Bone marrow (tissue), 2 donors: ENCODE measurements around the gene SPATC1L.
"Not testable (repeated sequence)": the region's sequence is repeated elsewhere in the genome, so short reads cannot be mapped to it uniquely, and the experiment has no call there.

ENCODE experiments used
- DNase-seq, 2 donors: peaks; one replicate each; lab custom pipeline; 2025; lab: John Stamatoyannopoulos, UW

Gene SPATC1L

GRCh38 chr21:46200877-46201803, 16.9 kb upstream of the SPATC1L start:
- DNase-seq, result not testable (repeated sequence)

GRCh38 chr21:46199436-46200373, 15.4 kb upstream of the SPATC1L start:
- DNase-seq, result no peak

- DNase-seq, result no peak
Measured at GRCh38 chr21:46196733-46197132, 12.5 kb upstream of the SPATC1L start.

- DNase-seq, result no peak
Measured at GRCh38 chr21:46195595-46196195, 11.4 kb upstream of the SPATC1L start.

- DNase-seq, result no peak
Measured at GRCh38 chr21:46194374-46195334, 10.4 kb upstream of the SPATC1L start.

GRCh38 chr21:46193829-46194373, 9.6 kb upstream of the SPATC1L start:
- no peak for DNase-seq

- no peak for DNase-seq
Measured at GRCh38 chr21:46191686-46192575, 7.7 kb upstream of the SPATC1L start.

GRCh38 chr21:46191257-46191685, 7.0 kb upstream of the SPATC1L start:
- DNase-seq, result no peak

- DNase-seq, result no peak
Measured at GRCh38 chr21:46190491-46191131, 6.4 kb upstream of the SPATC1L start.

GRCh38 chr21:46189959-46190490, 5.8 kb upstream of the SPATC1L start:
- no peak for DNase-seq

GRCh38 chr21:46189213-46189958, 5.1 kb upstream of the SPATC1L start:
- DNase-seq, result no peak

- peak in 1 of 2 donors; percentile 28 for DNase-seq
Measured at GRCh38 chr21:46188226-46189212, 4.3 kb upstream of the SPATC1L start.

- no peak for DNase-seq
Measured at GRCh38 chr21:46187814-46188213, 3.6 kb upstream of the SPATC1L start.

GRCh38 chr21:46187261-46187660, 3.0 kb upstream of the SPATC1L start:
- no peak for DNase-seq

- no peak for DNase-seq
Measured at GRCh38 chr21:46185716-46186115, 1.5 kb upstream of the SPATC1L start.

- peak; percentile 9 to 16 for DNase-seq
Measured at GRCh38 chr21:46184625-46185555, 631 bp upstream of the SPATC1L start.
